SK-N-SH treated with all-trans-retinoic acid at 6 μM for 48 hours (cell line): Measurements from ENCODE around the gene ARMC6.

Source experiments
- ATAC-seq: fragments of 200-7000 bp; cut with Tn5 transposase; 3 replicates; pipeline ENCODE4 v1.9.1; 2020; ENCODE audit warnings: mild to moderate bottlenecking, moderate library complexity
- ARNTL ChIP-seq: fragments of 450-650 bp; formaldehyde crosslinking; IDR thresholded peaks from 2 replicates; pipeline ENCODE4 v1.5.0; 2020; ENCODE audit warnings: low read depth, mild to moderate bottlenecking, moderate library complexity, borderline replicate concordance
- BACH2 ChIP-seq: fragments of 250-450 bp; sonication (Bioruptor Pico); IDR thresholded peaks from 2 replicates; pipeline ENCODE4 v1.9.0; 2021; ENCODE audit warnings: mild to moderate bottlenecking, borderline replicate concordance
- CREB5 ChIP-seq: fragments of 250-450 bp; sonication (Bioruptor Pico); IDR thresholded peaks from 2 replicates; pipeline ENCODE4 v1.5.1; 2020; ENCODE audit warnings: low read depth, mild to moderate bottlenecking, moderate library complexity
- CSDC2 ChIP-seq: fragments of 250-450 bp; sonication (Bioruptor Pico); IDR thresholded peaks from 2 replicates; pipeline ENCODE4 v1.5.0; 2020; ENCODE audit warnings: mild to moderate bottlenecking, moderate library complexity
- CSRNP3 ChIP-seq: fragments of 250-450 bp; sonication (Bioruptor Pico); IDR thresholded peaks from 2 replicates; pipeline ENCODE4 v1.5.1; 2021; ENCODE audit warnings: mild to moderate bottlenecking, moderate library complexity
- ESRRG ChIP-seq: fragments of 250-450 bp; sonication (Bioruptor Pico); IDR thresholded peaks from 2 replicates; pipeline ENCODE4 v1.6.1; 2021; ENCODE audit warnings: mild to moderate bottlenecking
- GLIS3 ChIP-seq: fragments of 250-450 bp; sonication (Bioruptor Pico); IDR thresholded peaks from 2 replicates; pipeline ENCODE4 v1.5.0; 2020; ENCODE audit warnings: mild to moderate bottlenecking, moderate library complexity
- ISL1 ChIP-seq: fragments of 250-450 bp; sonication (Bioruptor Pico); IDR thresholded peaks from 2 replicates; pipeline ENCODE4 v2.1.2; 2022; ENCODE audit warnings: mild to moderate bottlenecking, moderate library complexity
- OSR1 ChIP-seq: fragments of 250-450 bp; sonication (Bioruptor Pico); IDR thresholded peaks from 2 replicates; pipeline ENCODE4 v1.8.0; 2022; ENCODE audit warnings: moderate library complexity, mild to moderate bottlenecking, inconsistent platforms
- PATZ1 ChIP-seq: fragments of 250-450 bp; sonication (Bioruptor Pico); IDR thresholded peaks from 2 replicates; pipeline ENCODE4 v1.8.0; 2020; ENCODE audit warnings: mild to moderate bottlenecking, moderate library complexity, borderline replicate concordance
- POU6F1 ChIP-seq: fragments of 250-450 bp; sonication (Bioruptor Pico); IDR thresholded peaks from 2 replicates; pipeline ENCODE4 v1.8.0; 2021; ENCODE audit warnings: low read depth, mild to moderate bottlenecking, moderate library complexity, borderline replicate concordance
- RARB ChIP-seq: fragments of 250-450 bp; sonication (Bioruptor Pico); IDR thresholded peaks from 2 replicates; pipeline ENCODE4 v1.8.0; 2021; ENCODE audit warnings: mild to moderate bottlenecking, moderate library complexity
- SNAI2 ChIP-seq: fragments of 250-450 bp; sonication (Bioruptor Pico); IDR thresholded peaks from 2 replicates; pipeline ENCODE4 v1.5.0; 2020; ENCODE audit warnings: mild to moderate bottlenecking, moderate library complexity
- TCF4 ChIP-seq: fragments of 250-450 bp; sonication (Bioruptor Pico); IDR thresholded peaks from 2 replicates; pipeline ENCODE4 v1.8.0; 2021; ENCODE audit warnings: mild to moderate bottlenecking, moderate library complexity, borderline replicate concordance
- TOX ChIP-seq: fragments of 250-450 bp; sonication (Bioruptor Pico); IDR thresholded peaks from 2 replicates; pipeline ENCODE4 v1.8.0; 2021; ENCODE audit warnings: mild to moderate bottlenecking, moderate library complexity, borderline replicate concordance
- TSHZ2 ChIP-seq: fragments of 250-450 bp; sonication (Bioruptor Pico); IDR thresholded peaks from 2 replicates; pipeline ENCODE4 v1.5.0; 2020; ENCODE audit warnings: mild to moderate bottlenecking, moderate library complexity
- ZC3H10 ChIP-seq: fragments of 250-450 bp; sonication (Bioruptor Pico); IDR thresholded peaks from 2 replicates; pipeline ENCODE4 v1.5.1; 2021; ENCODE audit warnings: mild to moderate bottlenecking, moderate library complexity
- ZFP3 ChIP-seq: fragments of 250-450 bp; sonication (Bioruptor Pico); IDR thresholded peaks from 2 replicates; pipeline ENCODE4 v1.5.0; 2020; ENCODE audit warnings: mild to moderate bottlenecking, moderate library complexity
- ZFP30 ChIP-seq: fragments of 450-650 bp; formaldehyde crosslinking; IDR thresholded peaks from 2 replicates; pipeline ENCODE4 v1.5.0; 2022; ENCODE audit warnings: mild to moderate bottlenecking, moderate library complexity
- ZNF70 ChIP-seq: fragments of 450-650 bp; formaldehyde crosslinking; IDR thresholded peaks from 2 replicates; pipeline ENCODE4 v1.5.0; 2020; ENCODE audit warnings: mild to moderate bottlenecking, moderate library complexity
- ZNF8 ChIP-seq: fragments of 450-650 bp; formaldehyde crosslinking; IDR thresholded peaks from 2 replicates; pipeline ENCODE4 v1.5.0; 2020; ENCODE audit warnings: mild to moderate bottlenecking, moderate library complexity

ARMC6 gene

GRCh38 chr19:18996796-18997394 is 36.5 kb upstream of the ARMC6 start:
- no peak for TF ChIP-seq ZC3H10 (CRISPR knock-in tag)
- no peak for TF ChIP-seq GLIS3 (CRISPR knock-in tag)
- no peak for TF ChIP-seq ISL1 (CRISPR knock-in tag)
- no peak for TF ChIP-seq OSR1 (CRISPR knock-in tag)
- TF ChIP-seq ESRRG (CRISPR knock-in tag): no peak
- no peak for TF ChIP-seq RARB (CRISPR knock-in tag)
- TF ChIP-seq PATZ1 (CRISPR knock-in tag): no peak
- TF ChIP-seq TOX (CRISPR knock-in tag): no peak
- TF ChIP-seq ZNF70 (CRISPR knock-in tag): no peak
- no peak for TF ChIP-seq TCF4 (CRISPR knock-in tag)
- TF ChIP-seq TSHZ2 (CRISPR knock-in tag): no peak
- no peak for TF ChIP-seq CREB5 (CRISPR knock-in tag)
- no peak for TF ChIP-seq BACH2 (CRISPR knock-in tag)
- no peak for TF ChIP-seq CSDC2 (CRISPR knock-in tag)
- no peak for ATAC-seq

GRCh38 chr19:18998276-18998675 is 35.1 kb upstream of the ARMC6 start:
- TF ChIP-seq RARB (CRISPR knock-in tag): no peak
- TF ChIP-seq SNAI2 (CRISPR knock-in tag): no peak
- no peak for TF ChIP-seq TSHZ2 (CRISPR knock-in tag)
- TF ChIP-seq ZNF8 (CRISPR knock-in tag): no peak
- TF ChIP-seq ZFP3: no peak
- TF ChIP-seq CSDC2 (CRISPR knock-in tag): no peak
- no peak for TF ChIP-seq CREB5 (CRISPR knock-in tag)
- no peak for TF ChIP-seq CSRNP3 (CRISPR knock-in tag)
- no peak for TF ChIP-seq POU6F1 (CRISPR knock-in tag)
- no peak for TF ChIP-seq ZFP30 (CRISPR knock-in tag)
- no peak for TF ChIP-seq ARNTL (CRISPR knock-in tag)
- ATAC-seq: no peak
